GM12801 (cell line): ENCODE measurements around the gene ABCG2.

Experiments
- TF ChIP-seq, protein P1 (sequence below): IDR thresholded peaks from one replicate; pipeline ENCODE4 v1.5.1; 2011; ENCODE audit warnings: control low read depth; ENCODE audit not compliant: insufficient read length; ENCODE audit errors: extremely low read depth

Gene ABCG2

DNA sequence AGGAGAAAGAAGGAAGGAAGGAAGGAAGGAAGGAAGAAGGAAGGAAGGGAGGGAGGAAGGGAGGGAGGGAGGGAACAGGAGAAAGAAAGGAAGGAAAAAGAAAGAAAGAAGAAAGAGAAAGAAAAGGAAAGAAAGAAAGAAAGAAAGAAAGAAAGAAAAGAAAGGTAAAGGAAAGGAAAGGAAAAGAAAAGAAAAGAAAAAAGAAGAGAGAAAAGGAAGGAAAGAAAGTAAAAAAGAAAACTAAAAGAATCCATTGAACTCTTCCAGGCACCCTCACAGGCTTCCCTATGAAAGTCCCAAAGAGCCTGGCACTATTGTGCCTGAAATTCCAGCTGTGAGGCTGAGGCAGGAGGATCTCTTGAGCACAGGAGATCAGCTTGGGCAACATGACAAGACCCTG, 11.5 kb downstream of the ABCG2 start:
- TF ChIP-seq, protein P1, sequence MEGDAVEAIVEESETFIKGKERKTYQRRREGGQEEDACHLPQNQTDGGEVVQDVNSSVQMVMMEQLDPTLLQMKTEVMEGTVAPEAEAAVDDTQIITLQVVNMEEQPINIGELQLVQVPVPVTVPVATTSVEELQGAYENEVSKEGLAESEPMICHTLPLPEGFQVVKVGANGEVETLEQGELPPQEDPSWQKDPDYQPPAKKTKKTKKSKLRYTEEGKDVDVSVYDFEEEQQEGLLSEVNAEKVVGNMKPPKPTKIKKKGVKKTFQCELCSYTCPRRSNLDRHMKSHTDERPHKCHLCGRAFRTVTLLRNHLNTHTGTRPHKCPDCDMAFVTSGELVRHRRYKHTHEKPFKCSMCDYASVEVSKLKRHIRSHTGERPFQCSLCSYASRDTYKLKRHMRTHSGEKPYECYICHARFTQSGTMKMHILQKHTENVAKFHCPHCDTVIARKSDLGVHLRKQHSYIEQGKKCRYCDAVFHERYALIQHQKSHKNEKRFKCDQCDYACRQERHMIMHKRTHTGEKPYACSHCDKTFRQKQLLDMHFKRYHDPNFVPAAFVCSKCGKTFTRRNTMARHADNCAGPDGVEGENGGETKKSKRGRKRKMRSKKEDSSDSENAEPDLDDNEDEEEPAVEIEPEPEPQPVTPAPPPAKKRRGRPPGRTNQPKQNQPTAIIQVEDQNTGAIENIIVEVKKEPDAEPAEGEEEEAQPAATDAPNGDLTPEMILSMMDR = no peak

DNA sequence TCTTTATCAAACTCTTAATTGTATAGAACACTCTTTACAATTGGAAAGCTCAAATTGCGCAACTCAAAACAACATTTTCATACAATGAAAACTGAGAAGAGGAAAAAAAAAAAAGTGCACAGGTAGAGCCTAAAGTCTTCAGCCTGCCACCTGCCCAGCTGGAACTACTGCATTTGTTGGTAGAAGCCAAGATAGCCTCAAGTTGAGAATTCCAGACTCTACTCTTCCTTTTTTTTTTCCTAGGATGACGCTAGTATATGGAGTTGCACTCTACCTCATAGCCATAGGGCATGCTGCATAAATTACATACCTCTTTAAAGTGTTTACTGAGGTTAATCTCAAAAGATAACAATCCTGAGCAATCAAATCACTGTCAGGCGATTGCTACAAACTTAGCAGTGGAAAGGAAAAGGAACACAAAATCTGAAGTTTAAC, 13.6 kb downstream of the ABCG2 start:
- TF ChIP-seq, protein P1 = no peak

DNA sequence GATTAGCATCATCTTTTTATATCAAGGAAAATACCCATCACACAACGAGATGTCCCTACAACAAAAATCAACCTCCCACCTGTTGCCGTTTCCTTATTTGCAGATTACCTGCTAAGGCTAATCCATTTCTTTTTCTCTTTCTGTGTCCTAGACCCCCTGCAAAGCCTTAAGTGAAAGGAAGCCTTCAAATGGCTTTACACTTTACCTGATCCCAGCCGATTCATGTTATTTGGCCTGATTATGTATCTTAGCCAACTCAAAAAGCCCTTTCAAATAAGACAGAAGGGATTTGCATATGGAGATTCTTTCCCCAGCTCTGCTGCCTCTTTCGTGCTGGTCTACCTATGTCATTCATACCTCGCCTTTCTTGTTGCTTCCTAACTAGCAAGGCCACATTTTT, 14.4 kb downstream of the ABCG2 start:
- TF ChIP-seq, protein P1 = no peak

DNA sequence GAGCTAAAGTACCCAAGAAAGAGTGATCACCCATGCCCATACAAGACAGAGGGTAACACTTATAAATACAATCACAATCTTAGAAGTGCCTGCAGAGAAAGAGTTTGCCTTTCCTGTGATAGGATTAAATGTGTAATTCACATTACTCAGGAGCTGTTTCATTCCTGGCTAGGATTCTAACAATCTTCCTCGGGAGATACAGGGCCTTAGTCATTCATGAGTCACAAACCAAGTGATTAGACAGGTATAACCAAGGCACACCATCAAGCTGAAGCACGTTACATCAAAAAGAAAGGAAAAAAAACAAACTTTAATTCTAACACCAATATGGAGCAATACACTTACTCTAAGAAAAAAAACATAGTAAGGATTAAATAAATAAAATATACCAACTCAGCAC, 14.9 kb downstream of the ABCG2 start:
- TF ChIP-seq, protein P1 = no peak

DNA sequence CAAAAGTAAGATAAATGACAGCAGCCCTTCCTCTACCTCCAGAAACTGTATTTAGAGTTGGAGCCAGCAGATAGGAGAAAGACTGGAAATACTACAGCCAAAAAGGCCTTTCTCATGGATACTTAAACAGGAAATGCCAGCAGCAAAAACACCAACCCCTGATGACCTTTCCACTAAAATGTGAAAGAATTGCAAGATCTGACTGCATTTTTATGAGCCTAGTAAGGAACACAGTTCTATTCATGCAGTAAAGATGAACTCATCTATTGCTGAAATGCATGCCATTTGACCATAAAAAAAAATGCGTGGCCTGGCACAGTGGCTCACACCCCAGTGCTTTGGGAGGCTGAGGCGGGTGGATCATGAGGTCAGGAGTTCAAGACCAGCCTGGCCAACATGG, 19.9 kb downstream of the ABCG2 start:
- TF ChIP-seq, protein P1 = no peak

DNA sequence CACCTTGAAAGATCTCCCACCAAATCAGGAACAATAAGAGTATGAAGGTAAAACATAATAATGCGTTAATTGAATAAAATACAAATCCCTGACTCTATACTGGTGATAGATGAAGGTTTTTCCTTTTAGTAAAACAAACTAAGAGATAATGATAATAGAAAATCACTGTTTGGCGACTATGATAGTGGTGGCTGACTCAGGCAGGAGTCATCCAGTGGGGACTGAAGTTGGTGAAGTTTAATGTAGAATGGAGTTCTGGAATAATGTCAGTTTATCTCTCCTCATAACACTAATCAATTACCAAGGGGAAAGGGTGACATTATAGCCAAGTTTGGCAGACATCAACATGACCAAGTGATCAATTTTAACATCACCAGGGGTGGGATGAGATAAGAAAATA, 21.3 kb downstream of the ABCG2 start:
- TF ChIP-seq, protein P1 = no peak

DNA sequence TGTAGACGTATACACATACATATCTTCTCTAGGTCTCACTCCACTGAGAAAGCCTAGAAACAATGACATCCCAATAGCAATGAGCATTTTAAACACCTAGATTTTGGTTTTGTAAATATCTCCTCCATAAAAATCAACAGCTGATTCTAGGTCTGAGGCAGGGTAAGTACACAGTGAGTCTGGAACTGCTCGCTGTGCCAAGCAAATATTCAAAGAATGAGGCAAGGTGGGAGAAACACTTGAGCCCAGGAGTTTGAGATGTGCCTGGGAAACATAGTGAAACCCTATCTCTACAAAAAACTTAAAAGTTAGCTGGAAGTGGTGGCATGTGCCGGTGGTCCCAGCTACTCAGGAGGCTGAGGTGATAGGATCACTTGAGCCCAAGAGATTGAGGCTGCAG, 22.2 kb downstream of the ABCG2 start:
- TF ChIP-seq, protein P1 = no peak

DNA sequence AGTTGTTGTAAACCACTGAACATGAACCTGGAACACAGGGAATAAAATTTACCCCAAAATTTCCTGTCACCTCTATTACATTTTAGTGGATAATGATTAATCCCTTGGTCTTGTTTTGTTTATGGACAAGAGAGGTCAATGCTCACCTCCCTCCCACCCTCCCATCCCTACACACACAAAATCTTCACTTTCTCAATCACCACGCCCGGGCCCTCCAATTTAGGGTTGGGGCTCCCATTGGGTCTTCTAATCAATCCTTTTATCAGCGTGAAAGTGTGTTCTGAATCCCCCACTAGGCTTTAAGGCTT, 23.1 kb downstream of the ABCG2 start:
- TF ChIP-seq, protein P1 = no peak
